ENCODE measurements around the gene METTL3. TPM values are rescaled to one million over a fixed set of nuclear protein-coding genes. Genes with fewer than 3 reads are reported as not detected.
"Not testable (repeated sequence)": the region's sequence is repeated elsewhere in the genome, so short reads cannot be mapped to it uniquely, and the experiment has no call there.

METTL3 gene
- polyA plus RNA-seq = 10 to 100 TPM; 12.3 to 47.4 (median 19.9) TPM
- long read RNA-seq, donor 1 = 0 reads
- long read RNA-seq, donor 2, partial matches to known transcripts = 7 of 11 reads
- long read RNA-seq, donor 2, other reads (novel, unspliced or antisense) = 0 of 11 reads
- long read RNA-seq, donor 3, partial matches to known transcripts = 20 of 24 reads
- long read RNA-seq, donor 3, other reads (novel, unspliced or antisense) = 0 of 24 reads
- long read RNA-seq, donor 4 = 0 reads
- long read RNA-seq, donor 5, partial matches to known transcripts = 0 of 1 reads
- long read RNA-seq, donor 5, other reads (novel, unspliced or antisense) = 0 of 1 reads
- long read RNA-seq, donor 6, partial matches to known transcripts = 10 of 15 reads
- long read RNA-seq, donor 6, other reads (novel, unspliced or antisense) = 0 of 15 reads
- long read RNA-seq, donor 7 = 0 reads
- long read RNA-seq, donor 8, partial matches to known transcripts = 0 of 2 reads
- long read RNA-seq, donor 8, other reads (novel, unspliced or antisense) = 0 of 2 reads
- long read RNA-seq, donor 9 = 0 reads
- long read RNA-seq, donor 10, partial matches to known transcripts = 25 of 35 reads
- long read RNA-seq, donor 10, other reads (novel, unspliced or antisense) = 0 of 35 reads

- H3K27ac ChIP-seq (ENCODE audit: low read depth in 1 of 3, low read length in 2 of 3) = peak within 1 kb of the TSS; percentile 85 to 94 (median 91)
- no peaks in the 10 kb centered on the region for H3K27me3 ChIP-seq (ENCODE audit: control insufficient read depth in 3 of 3, insufficient read depth in 3 of 3, low read length in 3 of 3)
- 0% methylated on average over 53 of the region's 53 CpGs for WGBS, 3 donors
- H3K36me3 ChIP-seq (ENCODE audit: control insufficient read depth in 3 of 3, insufficient read depth in 2 of 3, low read depth in 1 of 3, low read length in 3 of 3) = peaks cover 0 to 11% (median 2%) of the 10 kb centered on the region in 3 donors
- no peaks in the 10 kb centered on the region for H3K9me3 ChIP-seq (ENCODE audit: control insufficient read depth in 2 of 2, insufficient read depth in 1 of 2, low read depth in 1 of 2, low read length in 1 of 2)
- H3K4me3 ChIP-seq (ENCODE audit: low read depth in 1 of 3, low read length in 3 of 3) = peak within 1 kb of the TSS; percentile 77 to 83 (median 82)
- FAIRE-seq (no peak), DNase-seq (peak; percentile 98 to 99)
- peaks cover 2 to 8% (median 6%) of the 10 kb centered on the region in 3 donors for H3K4me1 ChIP-seq (ENCODE audit: control insufficient read depth in 3 of 3, insufficient read depth in 2 of 3, low read depth in 1 of 3, low read length in 2 of 3)
Measured at GRCh38 chr14:21510735-21511657, at the start of gene METTL3. Gene METTL3, minus strand, starts transcription at chr14:21511340. Its CDS starts 117 bp downstream, at chr14:21511223.

GRCh38 chr14:21558703-21559170 lies 47.6 kb upstream of the METTL3 start:
- Histone ChIP-seq H3K9me3 (ENCODE audit: control insufficient read depth in 2 of 2, insufficient read depth in 1 of 2, low read depth in 1 of 2, low read length in 1 of 2) (no peaks in the 10 kb centered on the region), H3K27me3 (ENCODE audit: control insufficient read depth in 3 of 3, insufficient read depth in 3 of 3, low read length in 3 of 3) (no peaks in the 10 kb centered on the region), H3K36me3 (ENCODE audit: control insufficient read depth in 3 of 3, insufficient read depth in 2 of 3, low read depth in 1 of 3, low read length in 3 of 3) (no peaks in the 10 kb centered on the region), H3K4me1 (ENCODE audit: control insufficient read depth in 3 of 3, insufficient read depth in 2 of 3, low read depth in 1 of 3, low read length in 2 of 3) (peaks cover 0 to 3% (median 0%) of the 10 kb centered on the region in 3 donors), H3K4me3 (ENCODE audit: low read depth in 1 of 3, low read length in 3 of 3) (no peak overlapping the region), H3K27ac (ENCODE audit: low read depth in 1 of 3, low read length in 2 of 3) (no peak overlapping the region)
- WGBS, 3 donors = 57 to 80% (median 68%) methylated on average over 8 of the region's 8 CpGs
- DNase-seq (peak in 1 of 2 donors; percentile 36), FAIRE-seq (no peak)

GRCh38 chr14:21557084-21557901 lies 46.2 kb upstream of the METTL3 start:
- DNase-seq = peak; percentile 80 to 92
- Histone ChIP-seq H3K27ac (ENCODE audit: low read depth in 1 of 3, low read length in 2 of 3) (peak overlapping the region in 1 of 3 donors; percentile 61), H3K36me3 (ENCODE audit: control insufficient read depth in 3 of 3, insufficient read depth in 2 of 3, low read depth in 1 of 3, low read length in 3 of 3) (no peaks in the 10 kb centered on the region), H3K9me3 (ENCODE audit: control insufficient read depth in 2 of 2, insufficient read depth in 1 of 2, low read depth in 1 of 2, low read length in 1 of 2) (no peaks in the 10 kb centered on the region), H3K27me3 (ENCODE audit: control insufficient read depth in 3 of 3, insufficient read depth in 3 of 3, low read length in 3 of 3) (no peaks in the 10 kb centered on the region), H3K4me1 (ENCODE audit: control insufficient read depth in 3 of 3, insufficient read depth in 2 of 3, low read depth in 1 of 3, low read length in 2 of 3) (peaks cover 0 to 3% (median 0%) of the 10 kb centered on the region in 3 donors), H3K4me3 (ENCODE audit: low read depth in 1 of 3, low read length in 3 of 3) (peak overlapping the region in 2 of 3 donors; percentile 2 to 18)
- 13 to 17% (median 13%) methylated on average over 11 of the region's 11 CpGs for WGBS, 3 donors
- peak; percentile 39 for FAIRE-seq

- 49 to 57% (median 51%) methylated on average over 5 of the region's 5 CpGs for WGBS, 3 donors
Measured at GRCh38 chr14:21556378-21557083, 45.4 kb upstream of the METTL3 start.

GRCh38 chr14:21553266-21553665 lies 42.1 kb upstream of the METTL3 start:
- H3K27ac ChIP-seq (ENCODE audit: low read depth in 1 of 3, low read length in 2 of 3) = no peak overlapping the region
- no peak for DNase-seq
- 86 to 95% (median 89%) methylated on average over 3 of the region's 3 CpGs for WGBS, 3 donors
- FAIRE-seq = no peak
- H3K9me3 ChIP-seq (ENCODE audit: control insufficient read depth in 2 of 2, insufficient read depth in 1 of 2, low read depth in 1 of 2, low read length in 1 of 2) = no peaks in the 10 kb centered on the region
- H3K4me3 ChIP-seq (ENCODE audit: low read depth in 1 of 3, low read length in 3 of 3) = no peak overlapping the region
- H3K36me3 ChIP-seq (ENCODE audit: control insufficient read depth in 3 of 3, insufficient read depth in 2 of 3, low read depth in 1 of 3, low read length in 3 of 3) = no peaks in the 10 kb centered on the region
- peaks cover 0 to 3% (median 0%) of the 10 kb centered on the region in 3 donors for H3K4me1 ChIP-seq (ENCODE audit: control insufficient read depth in 3 of 3, insufficient read depth in 2 of 3, low read depth in 1 of 3, low read length in 2 of 3)
- no peaks in the 10 kb centered on the region for H3K27me3 ChIP-seq (ENCODE audit: control insufficient read depth in 3 of 3, insufficient read depth in 3 of 3, low read length in 3 of 3)

More at GRCh38 chr14:21556378-21557083, 45.4 kb upstream of the METTL3 start:
- no peaks in the 10 kb centered on the region for H3K9me3 ChIP-seq (ENCODE audit: control insufficient read depth in 2 of 2, insufficient read depth in 1 of 2, low read depth in 1 of 2, low read length in 1 of 2)
- DNase-seq (no peak), FAIRE-seq (no peak)
- no peak overlapping the region for H3K4me3 ChIP-seq (ENCODE audit: low read depth in 1 of 3, low read length in 3 of 3)
- H3K27ac ChIP-seq (ENCODE audit: low read depth in 1 of 3, low read length in 2 of 3) = peak overlapping the region in 1 of 3 donors; percentile 61
- no peaks in the 10 kb centered on the region for H3K36me3 ChIP-seq (ENCODE audit: control insufficient read depth in 3 of 3, insufficient read depth in 2 of 3, low read depth in 1 of 3, low read length in 3 of 3)
- peaks cover 0 to 3% (median 0%) of the 10 kb centered on the region in 3 donors for H3K4me1 ChIP-seq (ENCODE audit: control insufficient read depth in 3 of 3, insufficient read depth in 2 of 3, low read depth in 1 of 3, low read length in 2 of 3)
- no peaks in the 10 kb centered on the region for H3K27me3 ChIP-seq (ENCODE audit: control insufficient read depth in 3 of 3, insufficient read depth in 3 of 3, low read length in 3 of 3)

- H3K4me1 ChIP-seq (ENCODE audit: control insufficient read depth in 3 of 3, insufficient read depth in 2 of 3, low read depth in 1 of 3, low read length in 2 of 3); FAIRE-seq; H3K27me3 ChIP-seq (ENCODE audit: control insufficient read depth in 3 of 3, insufficient read depth in 3 of 3, low read length in 3 of 3); DNase-seq; H3K9me3 ChIP-seq (ENCODE audit: control insufficient read depth in 2 of 2, insufficient read depth in 1 of 2, low read depth in 1 of 2, low read length in 1 of 2); H3K36me3 ChIP-seq (ENCODE audit: control insufficient read depth in 3 of 3, insufficient read depth in 2 of 3, low read depth in 1 of 3, low read length in 3 of 3); H3K27ac ChIP-seq (ENCODE audit: low read depth in 1 of 3, low read length in 2 of 3); H3K4me3 ChIP-seq (ENCODE audit: low read depth in 1 of 3, low read length in 3 of 3): not testable (repeated sequence)
- 81 to 92% (median 91%) methylated on average over 3 to 7 of the region's 7 CpGs for WGBS, 3 donors
Measured at GRCh38 chr14:21544588-21544987, 33.4 kb upstream of the METTL3 start.

- 49 to 57% (median 56%) methylated on average over 5 of the region's 5 CpGs for WGBS, 3 donors
- Histone ChIP-seq H3K27ac (ENCODE audit: low read depth in 1 of 3, low read length in 2 of 3) (no peak overlapping the region), H3K9me3 (ENCODE audit: control insufficient read depth in 2 of 2, insufficient read depth in 1 of 2, low read depth in 1 of 2, low read length in 1 of 2) (no peaks in the 10 kb centered on the region), H3K36me3 (ENCODE audit: control insufficient read depth in 3 of 3, insufficient read depth in 2 of 3, low read depth in 1 of 3, low read length in 3 of 3) (no peaks in the 10 kb centered on the region), H3K4me1 (ENCODE audit: control insufficient read depth in 3 of 3, insufficient read depth in 2 of 3, low read depth in 1 of 3, low read length in 2 of 3) (no peaks in the 10 kb centered on the region), H3K27me3 (ENCODE audit: control insufficient read depth in 3 of 3, insufficient read depth in 3 of 3, low read length in 3 of 3) (no peaks in the 10 kb centered on the region), H3K4me3 (ENCODE audit: low read depth in 1 of 3, low read length in 3 of 3) (no peak overlapping the region)
- DNase-seq = no peak
- no peak for FAIRE-seq
Measured at GRCh38 chr14:21543963-21544362, 32.8 kb upstream of the METTL3 start.
